DOHH2 (cell line): ENCODE measurements around the gene SCN11A.

ENCODE experiments used
- H3F3A ChIP-seq: fragments of 200-600 bp; sonication (generic), shearing (Covaris generic); 2 replicates; pipeline ENCODE4 v1.6.0; 2016; ENCODE audit warnings: antibody characterized with exemption, mild to moderate bottlenecking; ENCODE audit not compliant: control insufficient read depth, insufficient read depth
- H3K27ac ChIP-seq: fragments of 200-600 bp; sonication (generic); 2 replicates; pipeline ENCODE4 v1.5.1; 2014; ENCODE audit warnings: low read depth, mild to moderate bottlenecking, low read length, moderate library complexity
- H3K27me3 ChIP-seq: fragments of 200-600 bp; sonication (generic); 2 replicates; pipeline ENCODE4 v1.6.1; 2014; ENCODE audit warnings: mild to moderate bottlenecking, low read length, mixed read lengths; ENCODE audit not compliant: control insufficient read depth
- H3K36me3 ChIP-seq: fragments of 200-600 bp; sonication (generic); 2 replicates; pipeline ENCODE4 v1.6.1; 2014; ENCODE audit warnings: mild to moderate bottlenecking, low read length, moderate library complexity, mixed read lengths; ENCODE audit not compliant: control insufficient read depth
- H3K4me1 ChIP-seq: fragments of 200-600 bp; sonication (generic); 2 replicates; pipeline ENCODE4 v1.6.1; 2014; ENCODE audit warnings: mild to moderate bottlenecking, low read length, mixed read lengths; ENCODE audit not compliant: control insufficient read depth
- H3K4me2 ChIP-seq: fragments of 200-600 bp; sonication (generic); 2 replicates; pipeline ENCODE4 v1.6.0; 2014; ENCODE audit warnings: mild to moderate bottlenecking, low read length, moderate library complexity
- H3K4me3 ChIP-seq: fragments of 200-600 bp; sonication (generic); 2 replicates; pipeline ENCODE4 v1.5.1; 2014; ENCODE audit warnings: mild to moderate bottlenecking, low read length, mixed read lengths
- H3K79me2 ChIP-seq: fragments of 200-600 bp; sonication (generic); 2 replicates; pipeline ENCODE4 v1.6.1; 2014; ENCODE audit warnings: mild to moderate bottlenecking, low read length, mixed read lengths; ENCODE audit not compliant: control insufficient read depth
- H3K9me2 ChIP-seq: fragments of 200-600 bp; sonication (generic); replicated peaks from 2 replicates; pipeline ENCODE4 v1.6.1; 2014; ENCODE audit warnings: mild to moderate bottlenecking, low read length, mixed read lengths; ENCODE audit not compliant: control insufficient read depth
- H3K9me3 ChIP-seq: fragments of 200-600 bp; sonication (generic); 2 replicates; pipeline ENCODE4 v1.6.1; 2014; ENCODE audit warnings: antibody characterized with exemption, low read length, mixed read lengths; ENCODE audit not compliant: control insufficient read depth, insufficient read depth
- H4K20me1 ChIP-seq: fragments of 200-600 bp; sonication (generic); 2 replicates; pipeline ENCODE4 v1.6.0; 2014; ENCODE audit warnings: low read depth, mild to moderate bottlenecking, antibody characterized with exemption, low read length, moderate library complexity; ENCODE audit not compliant: control insufficient read depth, insufficient read depth
- EZH2phosphoT487 ChIP-seq: fragments of 200-600 bp; sonication (generic); IDR thresholded peaks from 2 replicates; pipeline ENCODE4 v1.6.1; 2017; ENCODE audit warnings: borderline replicate concordance, mild to moderate bottlenecking, antibody characterized with exemption, low read length, moderate library complexity, mixed read lengths
- TF ChIP-seq, protein P1 (sequence below): fragments of 200-600 bp; sonication (generic); IDR thresholded peaks from one replicate; pipeline ENCODE4 v1.5.1; 2014; ENCODE audit warnings: antibody characterized with exemption, mild to moderate bottlenecking, low read depth, low read length; ENCODE audit not compliant: poor library complexity, severe bottlenecking

The SCN11A gene

DNA sequence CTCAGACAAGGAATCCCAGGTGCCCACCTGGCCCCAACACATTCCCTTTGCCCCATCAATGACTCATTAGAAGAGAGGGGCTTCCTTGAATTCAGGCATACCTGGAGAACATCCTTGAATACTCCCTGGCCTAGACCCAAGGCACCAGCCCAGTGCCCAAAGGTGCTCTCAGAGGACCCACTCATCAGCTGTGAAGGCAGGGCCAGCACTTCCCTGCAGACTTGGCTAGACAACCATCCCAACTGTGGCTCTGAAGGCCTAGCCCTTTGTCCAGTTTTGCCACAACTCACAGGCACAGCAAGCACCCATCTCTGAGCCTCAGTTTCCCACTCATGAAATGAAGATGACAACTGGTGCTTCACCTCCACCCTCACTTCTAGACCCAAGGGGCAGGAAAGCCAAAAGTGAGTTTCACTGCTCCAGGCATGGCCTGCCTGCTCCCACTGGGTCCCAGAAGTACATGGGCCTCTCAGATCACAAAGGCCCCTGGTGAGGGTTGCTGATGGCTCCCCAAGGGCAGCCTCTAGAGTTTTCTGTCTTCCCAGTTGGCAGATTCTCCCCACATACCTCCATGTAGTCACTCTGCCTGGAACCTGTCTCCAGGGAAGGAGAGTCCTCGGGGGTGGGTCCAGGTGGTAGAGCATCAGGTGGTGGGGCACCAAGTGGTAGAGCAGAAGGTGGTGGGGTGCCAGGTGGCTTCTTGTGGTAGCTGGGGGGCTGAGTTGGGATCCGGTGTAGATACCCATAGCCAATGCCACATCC lies 48.2 kb upstream of the SCN11A start:
- Histone ChIP-seq H3K4me2 (no peak overlapping the region), H3K9me3 (no peaks in the 10 kb centered on the region), H3K36me3 (peaks cover 53% of the 10 kb centered on the region), H3K9me2 (no peaks in the 10 kb centered on the region), H3K79me2 (peaks cover 7% of the 10 kb centered on the region), H3K4me3 (no peak overlapping the region), H3F3A (no peaks in the 10 kb centered on the region), H4K20me1 (no peaks in the 10 kb centered on the region), H3K4me1 (peaks cover 11% of the 10 kb centered on the region), H3K27me3 (no peaks in the 10 kb centered on the region), H3K27ac (no peak overlapping the region)
- TF ChIP-seq EZH2phosphoT487: no peak
- TF ChIP-seq, protein P1, sequence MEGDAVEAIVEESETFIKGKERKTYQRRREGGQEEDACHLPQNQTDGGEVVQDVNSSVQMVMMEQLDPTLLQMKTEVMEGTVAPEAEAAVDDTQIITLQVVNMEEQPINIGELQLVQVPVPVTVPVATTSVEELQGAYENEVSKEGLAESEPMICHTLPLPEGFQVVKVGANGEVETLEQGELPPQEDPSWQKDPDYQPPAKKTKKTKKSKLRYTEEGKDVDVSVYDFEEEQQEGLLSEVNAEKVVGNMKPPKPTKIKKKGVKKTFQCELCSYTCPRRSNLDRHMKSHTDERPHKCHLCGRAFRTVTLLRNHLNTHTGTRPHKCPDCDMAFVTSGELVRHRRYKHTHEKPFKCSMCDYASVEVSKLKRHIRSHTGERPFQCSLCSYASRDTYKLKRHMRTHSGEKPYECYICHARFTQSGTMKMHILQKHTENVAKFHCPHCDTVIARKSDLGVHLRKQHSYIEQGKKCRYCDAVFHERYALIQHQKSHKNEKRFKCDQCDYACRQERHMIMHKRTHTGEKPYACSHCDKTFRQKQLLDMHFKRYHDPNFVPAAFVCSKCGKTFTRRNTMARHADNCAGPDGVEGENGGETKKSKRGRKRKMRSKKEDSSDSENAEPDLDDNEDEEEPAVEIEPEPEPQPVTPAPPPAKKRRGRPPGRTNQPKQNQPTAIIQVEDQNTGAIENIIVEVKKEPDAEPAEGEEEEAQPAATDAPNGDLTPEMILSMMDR: no peak

DNA sequence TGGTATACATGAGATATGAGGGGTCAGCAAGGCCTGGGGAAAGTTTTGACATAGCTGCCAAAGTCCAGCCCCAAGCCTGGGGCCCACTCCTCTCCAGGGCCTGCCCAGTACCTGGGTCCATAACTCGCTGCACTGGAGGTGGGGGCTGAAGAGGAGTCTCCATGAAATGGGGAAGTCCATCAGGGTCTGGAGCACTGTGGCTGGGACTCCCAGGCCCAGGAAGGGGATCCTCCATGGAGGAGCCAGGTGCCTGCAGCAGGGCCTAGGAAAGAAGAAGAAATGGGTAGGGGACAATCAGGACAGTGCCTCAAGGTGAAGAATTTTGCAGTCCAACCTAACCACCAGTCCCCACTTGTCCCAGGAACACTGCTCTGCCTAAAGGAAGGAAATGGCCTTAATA lies 47.5 kb upstream of the SCN11A start:
- Histone ChIP-seq H3K9me2 (no peaks in the 10 kb centered on the region), H3K4me2 (no peak overlapping the region), H3K79me2 (peaks cover 1% of the 10 kb centered on the region), H3K9me3 (no peaks in the 10 kb centered on the region), H3K36me3 (peaks cover 59% of the 10 kb centered on the region), H3K27me3 (no peaks in the 10 kb centered on the region), H3F3A (no peaks in the 10 kb centered on the region), H3K4me3 (no peak overlapping the region), H3K27ac (no peak overlapping the region), H3K4me1 (peaks cover 9% of the 10 kb centered on the region), H4K20me1 (no peaks in the 10 kb centered on the region)
- no peak for TF ChIP-seq EZH2phosphoT487
- TF ChIP-seq, protein P1: no peak

DNA sequence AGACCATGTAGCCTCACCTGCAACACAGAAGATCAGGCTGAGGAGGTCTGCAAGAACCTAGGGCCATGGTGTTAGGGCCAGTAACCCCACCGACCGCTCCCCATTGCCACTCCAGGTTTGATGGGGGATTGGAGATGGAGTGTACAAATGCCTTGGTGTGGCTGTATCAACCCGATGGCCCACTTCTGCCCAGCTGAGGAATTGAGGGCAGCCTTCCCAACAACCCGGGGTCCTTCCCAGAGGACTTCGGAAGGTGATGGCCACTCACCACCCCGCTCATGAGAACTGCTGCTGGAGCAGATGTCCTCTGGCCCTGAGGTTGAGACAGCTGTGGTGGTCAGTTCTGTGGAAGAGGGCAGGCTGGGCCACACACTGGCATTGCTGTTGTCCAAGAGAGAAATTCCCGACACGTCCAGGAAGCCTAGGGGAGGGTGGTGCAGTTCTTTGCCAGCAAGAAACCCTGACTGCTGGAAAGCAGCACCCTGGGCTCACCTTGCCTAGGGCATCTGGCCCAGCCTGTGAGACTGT lies 46.8 kb upstream of the SCN11A start:
- Histone ChIP-seq H3K36me3 (peaks cover 65% of the 10 kb centered on the region), H3K79me2 (no peaks in the 10 kb centered on the region), H3K4me3 (no peak overlapping the region), H3K4me2 (no peak overlapping the region), H3K4me1 (peaks cover 5% of the 10 kb centered on the region), H3K9me2 (no peaks in the 10 kb centered on the region), H3K27ac (no peak overlapping the region), H3F3A (no peaks in the 10 kb centered on the region), H4K20me1 (no peaks in the 10 kb centered on the region), H3K27me3 (no peaks in the 10 kb centered on the region), H3K9me3 (no peaks in the 10 kb centered on the region)
- TF ChIP-seq EZH2phosphoT487: no peak
- TF ChIP-seq, protein P1: no peak
